Measurements from ENCODE around the gene ARSG. TPM values are rescaled to one million over a fixed set of nuclear protein-coding genes. Genes with fewer than 3 reads are reported as not detected.
"Not testable (repeated sequence)": the region's sequence is repeated elsewhere in the genome, so short reads cannot be mapped to it uniquely, and the experiment has no call there.

The ARSG gene
- total RNA-seq, 1 donor from 2014 or later, result 6.7 TPM

DNA sequence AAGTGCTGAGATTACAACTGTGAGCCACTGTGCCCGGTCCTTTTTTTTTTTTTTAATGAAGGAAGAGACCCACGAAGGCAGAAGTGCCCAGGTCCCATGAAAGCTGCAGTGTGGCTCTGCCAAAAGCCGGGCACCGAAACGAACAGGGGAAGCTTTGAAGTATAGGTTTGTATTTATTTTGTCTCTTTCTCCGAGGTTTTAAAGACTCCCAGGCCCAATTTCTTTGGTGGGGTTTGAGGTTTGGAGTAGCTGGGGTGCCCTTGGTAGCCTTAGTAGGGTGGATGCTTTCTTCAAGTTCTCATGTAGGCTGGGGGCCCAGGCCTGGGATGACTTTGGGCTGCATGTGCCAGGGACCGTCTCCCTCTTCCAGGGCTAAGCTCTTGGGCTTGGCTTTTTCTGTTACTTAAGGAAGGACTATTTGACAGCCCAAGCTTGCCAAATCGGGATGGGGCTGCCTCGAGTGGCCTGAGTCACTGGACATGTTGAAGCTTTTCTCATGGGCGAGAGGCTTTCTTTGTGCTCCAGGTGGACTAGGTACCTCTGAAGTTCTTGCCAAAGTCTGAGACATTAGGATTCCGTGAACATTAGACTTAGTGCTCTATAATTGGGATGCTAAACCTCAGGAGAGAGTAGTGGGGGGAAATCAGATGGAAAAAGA is 99.7 kb downstream of the ARSG start:
- H3K9me3 Mint-ChIP-seq, result peaks cover 6% of the 10 kb centered on the region
- H3K36me3 Mint-ChIP-seq (ENCODE audit: low read depth), result peaks cover 3% of the 10 kb centered on the region
- H3K27ac Mint-ChIP-seq, result no peak overlapping the region
- no peak overlapping the region for H3K4me3 Mint-ChIP-seq
- intact Hi-C loops (cut with micrococcal nuclease), result no loop called here
- peaks cover 4% of the 10 kb centered on the region for H3K4me1 Mint-ChIP-seq (ENCODE audit: low read depth)
- no peaks in the 10 kb centered on the region for H3K27me3 Mint-ChIP-seq (ENCODE audit: insufficient read depth)
- no peak for DNase-seq (ENCODE audit: low spot score)

DNA sequence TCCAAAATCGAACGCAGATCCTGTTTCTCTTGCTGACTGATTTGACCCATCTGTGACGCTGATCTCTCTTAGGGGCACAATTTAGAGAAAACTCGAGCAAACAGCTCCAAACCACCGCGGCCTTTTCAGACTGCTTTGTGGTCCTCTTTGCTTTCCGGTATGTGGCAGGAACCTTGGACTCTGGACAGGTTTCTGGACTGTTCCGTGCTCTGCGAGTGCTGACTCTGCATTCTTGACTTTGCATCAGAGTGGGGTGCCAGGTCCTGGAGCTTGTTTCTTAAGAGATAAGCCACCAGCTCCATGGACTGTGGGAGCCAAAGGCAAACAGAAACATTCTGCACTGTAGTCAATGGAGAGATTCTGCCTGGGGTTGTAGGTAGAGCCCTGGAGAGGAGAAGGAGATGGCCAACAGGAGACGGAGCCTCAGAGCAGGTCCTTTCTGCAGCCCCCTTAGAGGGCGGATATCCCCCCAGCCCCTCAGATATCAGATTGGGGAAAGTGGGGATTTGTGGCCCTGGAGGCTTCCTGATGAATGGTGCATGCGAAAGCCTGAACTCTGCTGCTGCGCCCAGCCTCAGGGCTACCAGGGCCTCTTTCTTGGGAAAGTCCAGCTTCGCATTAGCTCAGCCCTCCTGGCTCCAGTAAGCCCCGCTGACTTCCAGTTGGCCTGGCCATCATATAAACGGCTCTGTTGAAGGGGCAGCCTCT is 100.4 kb downstream of the ARSG start:
- no peaks in the 10 kb centered on the region for H3K27me3 Mint-ChIP-seq (ENCODE audit: insufficient read depth)
- peaks cover 3% of the 10 kb centered on the region for H3K36me3 Mint-ChIP-seq (ENCODE audit: low read depth)
- no peak overlapping the region for H3K4me3 Mint-ChIP-seq
- peaks cover 7% of the 10 kb centered on the region for H3K4me1 Mint-ChIP-seq (ENCODE audit: low read depth)
- H3K27ac Mint-ChIP-seq, result no peak overlapping the region
- intact Hi-C loops (cut with micrococcal nuclease), result no loop called here
- DNase-seq (ENCODE audit: low spot score), result no peak
- H3K9me3 Mint-ChIP-seq, result peaks cover 6% of the 10 kb centered on the region

DNA sequence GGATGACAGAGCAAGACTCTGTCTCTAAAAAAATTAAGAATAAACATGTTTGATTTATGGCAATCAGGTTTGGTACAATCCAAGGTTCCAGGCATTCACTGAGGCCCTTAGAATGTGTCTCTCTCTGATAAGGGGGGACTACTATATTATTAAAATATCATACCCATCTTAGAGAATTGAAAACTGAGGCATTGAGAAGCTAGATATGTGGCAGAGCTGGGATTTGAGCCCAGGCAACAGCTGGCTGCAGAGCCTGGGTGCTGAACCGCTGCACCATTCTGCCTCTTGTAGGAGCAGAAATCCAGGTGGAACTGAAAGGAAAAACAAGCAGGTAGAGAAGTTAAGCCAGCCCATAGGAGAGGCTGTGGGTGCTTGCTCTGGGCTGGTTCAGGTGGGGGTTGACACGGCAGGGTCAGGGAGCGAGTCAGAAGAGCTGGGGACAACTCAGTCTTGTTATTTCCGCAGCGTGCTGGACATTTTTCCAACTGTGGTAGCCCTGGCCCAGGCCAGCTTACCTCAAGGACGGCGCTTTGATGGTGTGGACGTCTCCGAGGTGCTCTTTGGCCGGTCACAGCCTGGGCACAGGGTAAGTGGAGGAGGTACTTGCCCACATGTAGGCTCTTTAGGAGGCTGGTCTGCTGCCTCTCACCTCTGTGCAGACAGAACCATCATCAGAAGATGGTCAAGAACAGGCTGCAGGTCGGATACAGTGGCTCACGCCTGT is 103.5 kb downstream of the ARSG start:
- no peaks in the 10 kb centered on the region for H3K27me3 Mint-ChIP-seq (ENCODE audit: insufficient read depth)
- intact Hi-C loops (cut with micrococcal nuclease), result no loop called here
- H3K4me1 Mint-ChIP-seq (ENCODE audit: low read depth), result peaks cover 27% of the 10 kb centered on the region
- no peak for DNase-seq (ENCODE audit: low spot score)
- no peak overlapping the region for H3K4me3 Mint-ChIP-seq
- peaks cover 3% of the 10 kb centered on the region for H3K36me3 Mint-ChIP-seq (ENCODE audit: low read depth)
- peaks cover 6% of the 10 kb centered on the region for H3K9me3 Mint-ChIP-seq
- H3K27ac Mint-ChIP-seq, result no peak overlapping the region

DNA sequence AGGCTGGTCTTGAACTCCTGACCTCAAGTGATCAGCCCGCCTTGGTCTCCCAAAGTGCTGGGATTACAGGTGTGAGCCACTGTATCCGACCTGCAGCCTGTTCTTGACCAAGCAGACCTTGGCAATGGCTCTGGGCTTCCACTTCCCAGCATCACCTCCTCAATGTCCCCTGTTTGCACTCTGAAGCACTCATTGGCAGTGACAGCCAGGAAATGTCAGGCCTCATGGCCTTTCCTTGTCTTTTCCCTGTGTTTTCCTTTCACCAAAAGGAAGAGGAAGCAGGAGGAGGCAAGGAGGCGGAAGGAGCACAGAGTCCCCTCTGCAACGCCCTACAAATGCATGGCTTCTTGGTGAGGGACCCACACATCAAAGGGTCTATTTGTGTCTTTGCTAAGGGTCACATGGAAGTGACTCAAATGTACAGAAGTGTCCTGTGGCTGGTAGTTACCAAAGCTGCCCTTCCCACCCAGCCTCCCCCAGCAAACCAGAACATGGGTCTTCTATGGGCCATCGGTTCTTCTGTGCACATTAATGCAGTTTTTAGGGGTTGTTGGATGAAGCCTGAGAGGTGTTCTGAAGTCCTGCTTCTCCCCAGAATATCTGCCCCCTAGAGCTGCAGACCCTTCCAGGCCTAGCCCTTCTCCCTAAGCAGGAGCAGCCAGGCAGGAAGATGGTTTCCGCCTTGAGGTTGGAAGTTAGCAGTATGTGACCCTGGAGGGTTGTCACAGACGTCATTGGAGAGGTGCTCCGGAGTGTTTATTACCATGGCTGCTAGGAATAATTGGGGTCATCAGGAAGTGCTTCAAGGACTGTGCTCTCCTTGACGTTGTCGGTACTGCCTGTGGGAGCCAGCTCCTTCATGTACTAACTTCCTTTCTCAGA is 105.2 kb downstream of the ARSG start:
- peaks cover 6% of the 10 kb centered on the region for H3K9me3 Mint-ChIP-seq
- H3K4me3 Mint-ChIP-seq, result no peak overlapping the region
- intact Hi-C loops (cut with micrococcal nuclease), result no loop called here
- DNase-seq (ENCODE audit: low spot score), result no peak
- peaks cover 3% of the 10 kb centered on the region for H3K36me3 Mint-ChIP-seq (ENCODE audit: low read depth)
- H3K4me1 Mint-ChIP-seq (ENCODE audit: low read depth), result peaks cover 43% of the 10 kb centered on the region
- H3K27ac Mint-ChIP-seq, result no peak overlapping the region
- H3K27me3 Mint-ChIP-seq (ENCODE audit: insufficient read depth), result no peaks in the 10 kb centered on the region

DNA sequence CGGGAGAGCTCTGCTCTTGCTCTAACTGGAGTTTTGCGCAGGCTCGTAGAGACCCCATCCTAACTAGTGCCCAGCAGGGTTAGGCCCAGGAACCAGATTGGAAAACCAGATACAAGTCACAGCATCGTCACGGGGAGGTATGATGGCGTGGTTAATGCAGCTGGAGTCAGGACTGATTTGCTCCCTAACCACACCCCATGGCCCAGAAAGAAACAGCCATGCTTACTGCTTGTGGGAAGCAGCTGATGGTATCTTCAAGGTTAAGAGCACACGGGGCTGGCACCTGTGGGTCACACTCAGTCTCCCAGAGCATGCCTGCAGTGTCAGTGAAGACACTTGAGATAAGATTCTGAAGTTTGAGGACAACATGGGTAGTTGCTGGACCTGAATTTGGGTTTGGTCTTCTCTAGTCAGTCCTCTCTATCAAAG is 105.8 kb downstream of the ARSG start:
- Mint-ChIP-seq H3K4me1 (ENCODE audit: low read depth) (peaks cover 49% of the 10 kb centered on the region), H3K36me3 (ENCODE audit: low read depth) (peaks cover 5% of the 10 kb centered on the region), H3K27me3 (ENCODE audit: insufficient read depth) (no peaks in the 10 kb centered on the region), H3K9me3 (peaks cover 6% of the 10 kb centered on the region), H3K4me3 (no peak overlapping the region), H3K27ac (no peak overlapping the region)
- DNase-seq (ENCODE audit: low spot score), result no peak
- intact Hi-C loops (cut with micrococcal nuclease), result no loop called here

DNA sequence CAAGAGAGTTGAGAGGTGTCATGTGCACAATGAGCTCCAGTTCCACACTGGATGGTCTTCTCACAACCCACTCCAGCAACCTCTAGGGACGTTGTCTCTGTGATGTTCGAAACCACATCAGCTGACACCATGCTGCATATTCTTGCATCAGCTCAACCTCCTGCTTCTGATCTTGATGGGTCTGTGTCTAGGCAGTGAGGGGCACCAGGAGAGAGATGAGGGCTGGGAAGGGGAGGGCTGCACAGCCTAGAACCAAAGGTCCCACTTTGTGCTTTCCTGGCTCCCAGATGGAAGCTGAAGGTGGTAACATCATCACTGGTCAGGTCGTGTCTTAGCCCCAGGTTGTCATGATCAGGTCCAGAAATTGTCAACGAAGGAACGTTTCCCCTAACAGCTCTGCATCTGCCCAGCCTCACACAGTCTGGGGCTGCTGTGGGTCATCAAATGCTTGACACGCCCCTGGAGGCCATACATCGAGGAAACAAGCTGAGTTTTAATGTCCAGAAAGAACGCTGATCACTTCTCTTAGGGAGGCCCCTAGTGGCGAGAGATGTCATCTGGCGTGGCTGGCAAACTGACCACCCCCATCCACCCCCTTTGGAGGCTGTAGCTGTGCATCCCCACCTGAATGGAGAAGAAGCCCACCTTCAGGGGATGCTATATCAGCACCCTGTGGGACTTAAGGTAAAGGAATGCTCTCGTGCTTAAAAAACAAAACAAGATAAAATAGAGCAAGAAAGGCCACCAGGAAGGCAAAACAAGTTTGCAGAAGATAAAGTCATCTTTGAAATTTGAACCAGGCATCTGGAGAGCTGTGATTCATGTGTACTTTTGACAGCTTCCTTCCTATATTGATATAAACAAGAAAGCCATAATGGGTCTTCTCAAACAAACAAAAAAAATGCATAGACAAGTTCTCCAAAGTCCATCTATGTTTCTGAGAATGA is 107.7 kb downstream of the ARSG start:
- peak; percentile 9 for DNase-seq (ENCODE audit: low spot score)

DNA sequence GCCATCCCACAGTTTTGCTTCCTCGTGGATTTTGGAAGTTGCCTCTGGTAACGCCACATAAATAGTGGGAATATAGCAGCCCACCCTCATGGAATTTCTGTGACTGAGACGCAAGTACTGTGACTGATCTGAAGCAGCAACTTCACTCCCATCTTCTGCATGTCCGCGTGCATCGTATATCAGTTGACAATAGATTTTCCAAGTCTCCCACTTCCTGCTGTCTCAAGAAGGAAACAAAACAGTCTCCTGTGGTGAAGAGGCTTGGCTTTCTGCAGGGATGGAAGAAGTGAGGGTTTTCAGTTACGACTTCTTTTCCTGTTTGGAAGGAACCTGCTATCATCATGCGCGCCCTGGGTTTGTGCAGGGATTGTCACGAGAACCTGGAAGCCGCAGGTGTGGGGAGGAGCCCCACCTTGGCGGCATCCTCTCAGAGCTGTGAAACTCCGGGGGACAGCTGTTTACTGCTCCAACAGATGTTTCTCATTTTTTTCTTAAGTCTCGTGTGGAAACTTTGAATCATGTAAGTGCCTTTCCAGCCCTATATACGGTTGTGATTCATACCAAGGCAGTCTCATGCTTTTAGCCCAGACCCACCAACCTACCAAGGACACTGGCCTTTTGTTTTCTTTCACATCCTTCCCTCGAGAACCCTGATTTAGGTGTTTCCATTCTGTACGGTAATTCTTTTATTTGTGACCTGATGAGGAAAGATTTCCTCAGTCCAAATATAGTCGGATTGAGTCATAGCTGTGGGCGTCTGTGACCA is 108.5 kb downstream of the ARSG start:
- Mint-ChIP-seq H3K4me3 (no peak overlapping the region), H3K9me3 (peaks cover 12% of the 10 kb centered on the region), H3K27ac (peak overlapping the region; percentile 85), H3K36me3 (ENCODE audit: low read depth) (peaks cover 6% of the 10 kb centered on the region), H3K27me3 (ENCODE audit: insufficient read depth) (no peaks in the 10 kb centered on the region), H3K4me1 (ENCODE audit: low read depth) (peaks cover 51% of the 10 kb centered on the region)
- peak; percentile 29 for DNase-seq (ENCODE audit: low spot score)
- intact Hi-C loops (cut with micrococcal nuclease), result loop anchor here (1.0 to 2.0 kb wide), 7 partner anchors 15 to 137 kb away; no protein-coding TSS in a partner anchor

More for the DNA sequence above, 107.7 kb downstream of the ARSG start:
- H3K36me3 Mint-ChIP-seq (ENCODE audit: low read depth), result peaks cover 8% of the 10 kb centered on the region
- H3K9me3 Mint-ChIP-seq, result peaks cover 6% of the 10 kb centered on the region
- H3K27me3 Mint-ChIP-seq (ENCODE audit: insufficient read depth), result no peaks in the 10 kb centered on the region
- peaks cover 51% of the 10 kb centered on the region for H3K4me1 Mint-ChIP-seq (ENCODE audit: low read depth)
- intact Hi-C loops (cut with micrococcal nuclease), result loop anchor here (2.0 kb wide), 1 partner anchor 136 kb away; no protein-coding TSS in a partner anchor
- H3K4me3 Mint-ChIP-seq, result peak overlapping the region; percentile 49
- H3K27ac Mint-ChIP-seq, result peak overlapping the region; percentile 85

DNA sequence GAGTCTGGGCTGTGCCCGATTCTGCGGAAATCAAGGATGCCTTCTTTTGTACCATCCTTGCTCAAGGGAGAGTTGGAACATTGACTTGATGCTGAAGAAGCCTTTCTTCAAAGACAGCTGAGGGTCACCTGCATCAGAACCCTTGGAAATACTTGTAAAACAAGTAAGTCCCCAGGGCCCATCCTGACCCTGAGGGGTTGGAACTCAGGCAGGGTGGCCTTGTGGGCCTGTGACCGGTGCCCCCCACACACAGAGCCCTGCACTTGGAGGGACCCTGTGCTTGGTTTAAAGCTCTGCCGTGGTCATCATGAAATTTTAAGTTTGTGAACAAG is 109.1 kb downstream of the ARSG start:
- H3K27ac Mint-ChIP-seq, result peak overlapping the region; percentile 85
- H3K27me3 Mint-ChIP-seq (ENCODE audit: insufficient read depth), result no peaks in the 10 kb centered on the region
- peaks cover 14% of the 10 kb centered on the region for H3K9me3 Mint-ChIP-seq
- intact Hi-C loops (cut with micrococcal nuclease), result loop anchor here (1.0 to 2.0 kb wide), 6 partner anchors 14 to 108 kb away; no protein-coding TSS in a partner anchor
- peaks cover 5% of the 10 kb centered on the region for H3K36me3 Mint-ChIP-seq (ENCODE audit: low read depth)
- H3K4me3 Mint-ChIP-seq, result no peak overlapping the region
- DNase-seq (ENCODE audit: low spot score), result no peak
- H3K4me1 Mint-ChIP-seq (ENCODE audit: low read depth), result peaks cover 51% of the 10 kb centered on the region

DNA sequence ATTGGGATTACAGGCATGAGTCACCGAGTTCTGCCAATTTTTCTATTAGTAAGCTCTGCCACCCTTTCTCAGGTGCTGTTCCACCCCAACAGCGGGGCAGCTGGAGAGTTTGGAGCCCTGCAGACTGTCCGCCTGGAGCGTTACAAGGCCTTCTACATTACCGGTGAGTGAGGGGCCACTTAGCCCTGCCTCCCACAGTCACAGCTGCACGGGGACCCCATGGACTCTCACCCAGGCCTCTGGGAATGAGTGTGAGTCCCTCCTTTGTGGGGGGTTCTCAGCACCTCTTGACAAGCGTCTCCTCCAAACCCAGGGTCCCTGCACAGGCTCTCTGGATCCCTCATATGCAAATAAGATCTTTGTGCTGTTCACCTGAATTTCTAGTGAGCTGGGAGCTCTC is 110.0 kb downstream of the ARSG start:
- H3K4me3 Mint-ChIP-seq, result no peak overlapping the region
- peak overlapping the region; percentile 29 for H3K27ac Mint-ChIP-seq
- H3K36me3 Mint-ChIP-seq (ENCODE audit: low read depth), result peaks cover 5% of the 10 kb centered on the region
- no peaks in the 10 kb centered on the region for H3K27me3 Mint-ChIP-seq (ENCODE audit: insufficient read depth)
- intact Hi-C loops (cut with micrococcal nuclease), result loop anchor here (2.0 kb wide), 2 partner anchors 14 to 36 kb away; no protein-coding TSS in a partner anchor
- peaks cover 22% of the 10 kb centered on the region for H3K9me3 Mint-ChIP-seq
- H3K4me1 Mint-ChIP-seq (ENCODE audit: low read depth), result peaks cover 51% of the 10 kb centered on the region
- no peak for DNase-seq (ENCODE audit: low spot score)

DNA sequence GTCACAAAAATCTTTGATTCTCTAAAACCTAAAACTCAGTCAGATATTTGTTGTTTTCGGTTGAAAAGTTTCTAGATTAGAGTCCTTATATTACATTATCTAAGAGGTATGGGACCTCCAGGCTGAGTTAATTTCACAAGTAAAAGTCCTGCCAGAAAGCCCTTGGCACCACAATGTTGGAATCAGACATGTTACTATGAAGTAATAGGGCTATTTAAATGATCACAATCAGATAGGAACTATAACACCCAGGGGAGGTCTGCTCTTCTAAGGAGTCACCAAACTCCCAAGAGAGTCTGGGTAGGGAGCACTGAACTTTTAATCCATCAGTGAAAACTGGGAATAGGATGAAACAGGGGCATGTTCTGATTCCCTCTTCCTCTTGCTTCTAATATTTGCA is 111.8 kb downstream of the ARSG start:
- DNase-seq (ENCODE audit: low spot score), result no peak
- intact Hi-C loops (cut with micrococcal nuclease), result no loop called here
- no peaks in the 10 kb centered on the region for H3K27me3 Mint-ChIP-seq (ENCODE audit: insufficient read depth)
- H3K36me3 Mint-ChIP-seq (ENCODE audit: low read depth), result peaks cover 12% of the 10 kb centered on the region
- no peak overlapping the region for H3K4me3 Mint-ChIP-seq
- no peak overlapping the region for H3K27ac Mint-ChIP-seq
- H3K4me1 Mint-ChIP-seq (ENCODE audit: low read depth), result peaks cover 39% of the 10 kb centered on the region
- peaks cover 37% of the 10 kb centered on the region for H3K9me3 Mint-ChIP-seq

DNA sequence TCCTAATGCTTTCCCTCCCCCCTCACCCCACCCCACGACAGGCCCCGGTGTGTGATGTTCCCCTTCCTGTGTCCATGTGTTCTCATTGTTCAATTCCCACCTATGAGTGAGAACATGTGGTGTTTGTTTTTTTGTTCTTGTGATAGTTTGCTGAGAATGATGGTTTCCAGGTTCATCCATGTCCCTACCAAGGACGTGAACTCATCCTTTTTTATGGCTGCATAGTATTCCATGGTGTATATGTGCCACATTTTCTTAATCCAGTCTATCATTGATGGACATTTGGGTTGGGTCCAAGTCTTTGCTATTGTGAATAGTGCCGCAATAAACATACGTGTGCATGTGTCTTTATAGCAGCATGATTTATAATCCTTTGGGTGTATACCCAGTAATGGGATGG is 112.5 kb downstream of the ARSG start:
- H3K4me3 Mint-ChIP-seq; DNase-seq (ENCODE audit: low spot score); intact Hi-C loops (cut with micrococcal nuclease); H3K27me3 Mint-ChIP-seq (ENCODE audit: insufficient read depth); H3K27ac Mint-ChIP-seq: not testable (repeated sequence)
- H3K9me3 Mint-ChIP-seq, result peaks cover 37% of the 10 kb centered on the region
- H3K4me1 Mint-ChIP-seq (ENCODE audit: low read depth), result peaks cover 33% of the 10 kb centered on the region
- H3K36me3 Mint-ChIP-seq (ENCODE audit: low read depth), result peaks cover 12% of the 10 kb centered on the region
